Stromal cell of bone marrow (primary cell): ENCODE data around the gene DYNC1LI1.

Source experiments
- DNase-seq: peaks from one replicate; pipeline ENCODE4 v3.0.0-alpha.2; 2012; ENCODE audit warnings: low read depth

The DYNC1LI1 gene

GRCh38 chr3:32492684-32493436, 77.8 kb downstream of the DYNC1LI1 start:
- DNase-seq = no peak

- DNase-seq = no peak
Observed at GRCh38 chr3:32488474-32489008, 82.1 kb downstream of the DYNC1LI1 start.

DNA sequence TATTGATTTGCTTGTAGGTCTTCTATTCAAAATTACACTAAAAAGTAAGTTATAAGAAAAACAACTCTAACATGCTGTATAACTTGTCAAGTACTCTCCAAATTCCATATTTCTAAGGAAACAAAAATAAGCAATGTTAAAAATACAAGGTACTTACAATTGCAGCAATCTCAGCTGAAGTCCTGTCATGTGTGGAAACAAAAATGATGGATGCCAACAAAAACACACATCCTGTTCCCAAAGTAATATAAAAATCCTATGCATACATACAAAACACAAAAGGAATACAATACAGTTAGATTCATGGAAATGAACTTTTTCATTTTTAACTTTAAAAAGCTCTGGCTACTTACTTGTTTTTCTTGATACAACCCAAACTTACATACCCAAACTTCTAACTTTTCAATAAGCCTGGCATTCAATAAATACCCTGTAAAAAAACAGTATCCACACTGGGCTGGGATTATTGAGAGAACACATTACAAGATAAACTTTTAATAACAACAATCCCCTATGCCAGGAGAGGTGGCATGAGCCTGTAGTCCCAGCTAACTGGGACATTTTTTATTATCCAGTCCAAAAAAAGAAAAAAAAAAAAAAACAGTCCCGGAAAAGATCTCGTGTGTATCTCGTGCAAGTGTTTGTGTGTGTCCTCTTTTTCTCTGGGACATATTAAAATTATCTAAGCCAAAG, 82.7 kb downstream of the DYNC1LI1 start:
- DNase-seq = no peak

- DNase-seq = no peak
Observed at GRCh38 chr3:32484436-32484835, 86.2 kb downstream of the DYNC1LI1 start.

DNA sequence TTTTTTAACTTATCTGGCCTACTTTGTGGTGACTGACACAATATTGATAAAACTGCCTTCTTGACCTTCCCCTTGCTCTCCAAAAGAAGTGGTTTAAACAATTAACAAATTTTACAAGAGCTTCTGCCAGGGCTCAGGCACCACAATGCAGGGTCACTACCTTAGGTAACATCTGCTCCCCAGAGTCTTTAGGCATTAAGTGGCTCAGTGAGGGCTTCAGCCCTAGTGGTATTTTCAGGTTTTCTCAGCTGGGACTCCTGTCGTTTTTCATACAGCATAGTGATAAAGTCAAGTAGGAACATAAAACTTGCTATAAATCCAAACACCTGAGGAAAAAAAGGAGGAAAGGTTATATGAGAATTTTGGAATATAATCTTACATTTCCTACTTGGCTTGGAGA, 86.9 kb downstream of the DYNC1LI1 start:
- no peak for DNase-seq

DNA sequence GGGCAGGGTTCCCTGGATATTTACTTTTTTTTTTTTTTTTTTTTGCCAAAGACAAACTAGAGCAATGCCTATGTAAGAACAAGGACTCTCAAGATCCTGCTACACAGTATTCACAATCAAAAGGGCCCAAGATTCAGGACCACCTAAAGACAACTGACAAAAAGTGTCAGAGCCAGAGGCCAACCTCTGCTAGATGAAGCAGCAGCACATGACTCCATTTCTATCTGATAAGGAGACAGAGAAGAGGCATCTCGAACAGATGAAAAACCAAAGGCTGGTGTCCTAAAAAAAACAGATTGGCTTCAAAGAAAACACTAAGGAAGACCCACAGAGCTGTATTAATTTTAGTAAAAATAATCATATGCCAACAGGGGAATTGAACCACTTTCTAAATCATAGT, 88.0 kb downstream of the DYNC1LI1 start:
- DNase-seq = no peak

DNA sequence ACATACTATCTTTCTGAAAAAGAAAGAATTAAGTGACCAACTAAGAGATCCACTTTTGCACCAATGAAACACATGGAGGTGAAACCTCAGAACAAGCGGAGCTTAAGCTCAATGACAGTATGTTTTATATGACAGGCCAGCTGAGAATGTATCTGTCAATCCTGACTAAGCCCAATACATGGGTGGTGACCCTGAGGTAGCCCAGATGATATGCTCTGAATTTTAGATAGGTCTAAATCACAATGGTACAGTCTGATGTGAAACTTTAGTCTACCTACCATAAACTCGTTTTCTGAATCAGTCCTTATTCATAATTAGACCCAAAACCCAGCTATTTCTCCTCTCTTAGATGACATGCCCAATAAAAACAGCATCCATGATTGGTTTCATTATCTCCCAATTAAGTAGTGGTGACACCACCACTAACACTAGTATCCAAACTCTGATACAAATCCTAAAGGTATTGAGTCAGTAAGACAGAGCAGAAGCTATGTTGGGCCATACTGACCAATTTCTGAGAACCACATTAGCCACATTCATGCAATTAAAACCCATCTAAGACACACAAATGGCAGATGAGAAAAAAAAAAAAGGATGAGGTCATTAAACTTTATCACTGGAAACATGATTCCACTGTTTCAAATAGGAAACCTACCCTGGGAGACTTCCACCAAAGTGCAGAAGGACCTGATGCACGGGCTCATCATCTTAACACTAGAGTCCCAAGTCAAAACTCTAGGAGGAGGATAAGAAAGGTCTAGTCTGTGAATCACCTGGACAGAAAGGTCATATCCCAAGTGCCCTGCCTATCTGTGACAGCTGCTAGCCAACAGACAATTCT, 88.6 kb downstream of the DYNC1LI1 start:
- DNase-seq = no peak

DNA sequence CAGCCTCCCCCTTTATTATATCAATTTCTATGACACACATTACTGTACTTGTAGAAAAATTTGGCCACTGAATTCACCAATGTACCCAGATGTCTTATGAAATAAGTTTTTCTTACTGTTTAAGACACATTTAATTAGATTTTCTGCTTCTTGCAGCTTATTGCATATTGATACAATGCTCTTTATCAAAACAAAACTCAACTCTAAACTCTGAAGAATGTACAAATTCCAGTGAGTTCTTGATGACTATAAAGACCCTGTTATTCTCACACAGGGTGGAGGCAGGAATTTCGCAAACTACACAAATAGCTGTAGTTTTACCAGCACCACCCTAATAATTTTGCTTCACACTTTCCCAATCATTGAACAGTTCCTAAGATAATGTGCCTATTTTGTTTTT, 90.1 kb downstream of the DYNC1LI1 start:
- no peak for DNase-seq
